Measurements from ENCODE around the gene SELENOK. TPM values are rescaled to one million over a fixed set of nuclear protein-coding genes. Genes with fewer than 3 reads are reported as not detected.

The SELENOK gene
- total RNA-seq, 1 donor from 2014 or later = 52.2 TPM

- DNase-seq (ENCODE audit: low spot score) = no peak
Observed at GRCh38 chr3:53884623-53885022, 7.0 kb downstream of the SELENOK start.

- DNase-seq (ENCODE audit: low spot score) = no peak
Observed at GRCh38 chr3:53883008-53883407, 8.7 kb downstream of the SELENOK start.

- DNase-seq (ENCODE audit: low spot score) = peak; percentile 80
Observed at GRCh38 chr3:53881691-53882593, 9.7 kb downstream of the SELENOK start, which contains the start of gene ACTR8. ACTR8 (minus strand) TSS chr3:53882152; CDS start chr3:53882101, 51 bp downstream.

GRCh38 chr3:53880396-53881345, 11.0 kb downstream of the SELENOK start:
- DNase-seq (ENCODE audit: low spot score) = no peak

GRCh38 chr3:53865732-53866499, 25.7 kb downstream of the SELENOK start:
- no peak for DNase-seq (ENCODE audit: low spot score)

DNA sequence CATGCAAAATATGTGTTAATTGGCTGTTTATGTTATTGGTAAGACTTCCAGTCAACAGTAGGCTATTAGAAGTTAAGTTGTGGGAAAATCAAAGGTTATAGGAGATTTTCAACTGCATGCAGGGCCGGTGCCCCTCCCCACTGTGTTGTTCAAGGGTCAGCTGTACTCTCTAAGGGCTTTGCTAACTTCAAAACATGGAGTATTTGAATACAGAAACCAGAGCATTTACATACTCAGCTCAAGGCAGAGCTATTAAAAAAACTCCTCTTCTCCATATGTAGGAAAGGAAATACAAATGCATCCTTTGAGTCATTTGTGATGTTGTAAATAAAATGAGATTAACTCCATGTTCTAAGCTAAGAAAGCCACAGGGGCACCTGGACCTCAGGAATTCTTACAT, 28.5 kb downstream of the SELENOK start:
- no peak for DNase-seq (ENCODE audit: low spot score)

DNA sequence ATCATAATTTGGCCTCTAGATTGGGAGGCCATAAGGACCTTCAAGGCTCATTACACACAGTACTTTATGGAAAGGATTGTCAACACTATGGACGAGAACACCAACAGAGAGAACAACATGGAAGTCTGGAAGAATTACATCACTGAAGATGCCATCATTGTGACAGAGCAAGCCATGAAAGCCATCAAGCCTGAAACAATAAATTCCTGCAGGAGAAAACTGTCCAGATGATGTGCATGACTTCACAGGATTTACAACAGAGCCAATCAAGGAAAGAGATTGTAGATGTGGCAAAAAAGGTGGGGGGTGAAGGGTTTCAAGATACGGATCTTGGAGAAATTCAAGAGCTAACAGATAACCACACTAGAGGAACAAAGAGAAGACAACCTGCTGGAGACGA, 29.4 kb downstream of the SELENOK start:
- no peak for DNase-seq (ENCODE audit: low spot score)

GRCh38 chr3:53860196-53860595, 31.5 kb downstream of the SELENOK start:
- no peak for DNase-seq (ENCODE audit: low spot score)

- no peak for DNase-seq (ENCODE audit: low spot score)
Observed at GRCh38 chr3:53859178-53859577, 32.5 kb downstream of the SELENOK start.

DNA sequence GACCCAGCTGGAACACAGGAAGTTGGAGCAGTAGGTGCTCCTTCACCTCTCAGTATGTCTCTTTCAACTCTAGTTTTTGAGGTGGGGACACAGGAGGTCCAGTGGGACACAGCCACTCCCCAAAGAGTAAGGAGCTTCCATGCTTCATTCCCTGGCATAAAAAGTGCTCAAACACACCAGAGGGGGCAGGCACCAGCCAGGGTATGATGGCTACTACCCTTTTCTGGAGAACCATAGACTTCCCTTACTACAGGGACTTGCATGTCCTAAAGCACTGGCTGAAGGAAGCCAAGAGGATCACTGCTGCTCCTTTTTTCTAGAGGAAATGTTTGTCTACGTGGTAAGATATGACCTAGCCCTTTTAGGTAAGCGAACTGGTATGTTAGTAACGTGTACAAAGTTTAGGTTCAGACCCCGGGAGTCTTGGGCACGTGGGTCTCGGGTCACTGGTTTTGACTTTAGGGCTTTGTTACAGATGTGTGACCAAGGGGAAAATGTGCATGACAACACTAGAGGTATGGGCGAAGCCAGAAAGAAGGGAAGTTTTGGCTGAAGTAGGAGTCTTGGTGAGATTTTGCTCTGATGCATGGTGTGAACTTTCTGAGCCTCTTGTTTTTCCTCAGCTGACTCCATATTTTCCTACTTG, 33.4 kb downstream of the SELENOK start:
- DNase-seq (ENCODE audit: low spot score) = no peak

DNA sequence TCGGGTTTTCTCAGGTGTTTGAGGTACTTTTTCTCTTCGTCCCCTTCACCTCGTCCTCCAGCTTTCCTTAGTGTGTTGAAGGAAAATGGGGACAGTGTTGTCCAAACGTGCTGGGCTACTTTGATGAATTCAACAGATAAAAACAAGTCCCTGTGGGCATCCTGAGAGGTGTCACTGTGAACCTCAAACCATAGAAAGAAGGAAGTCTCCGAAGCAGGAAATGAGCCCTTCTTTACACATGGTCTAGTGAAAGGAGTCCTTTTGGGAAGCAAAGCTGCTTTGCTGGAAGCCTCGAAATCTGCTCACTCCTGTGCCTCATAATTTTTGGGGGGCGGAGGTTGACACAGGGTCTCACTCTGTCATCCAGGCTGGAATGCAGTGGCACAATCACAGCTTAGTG, 34.7 kb downstream of the SELENOK start:
- DNase-seq (ENCODE audit: low spot score) = no peak

- DNase-seq (ENCODE audit: low spot score) = peak; percentile 57
Observed at GRCh38 chr3:53850895-53851294, 40.8 kb downstream of the SELENOK start.

- no peak for DNase-seq (ENCODE audit: low spot score)
Observed at GRCh38 chr3:53849916-53850315, 41.7 kb downstream of the SELENOK start.

- no peak for DNase-seq (ENCODE audit: low spot score)
Observed at GRCh38 chr3:53846851-53847155, 44.9 kb downstream of the SELENOK start.

DNA sequence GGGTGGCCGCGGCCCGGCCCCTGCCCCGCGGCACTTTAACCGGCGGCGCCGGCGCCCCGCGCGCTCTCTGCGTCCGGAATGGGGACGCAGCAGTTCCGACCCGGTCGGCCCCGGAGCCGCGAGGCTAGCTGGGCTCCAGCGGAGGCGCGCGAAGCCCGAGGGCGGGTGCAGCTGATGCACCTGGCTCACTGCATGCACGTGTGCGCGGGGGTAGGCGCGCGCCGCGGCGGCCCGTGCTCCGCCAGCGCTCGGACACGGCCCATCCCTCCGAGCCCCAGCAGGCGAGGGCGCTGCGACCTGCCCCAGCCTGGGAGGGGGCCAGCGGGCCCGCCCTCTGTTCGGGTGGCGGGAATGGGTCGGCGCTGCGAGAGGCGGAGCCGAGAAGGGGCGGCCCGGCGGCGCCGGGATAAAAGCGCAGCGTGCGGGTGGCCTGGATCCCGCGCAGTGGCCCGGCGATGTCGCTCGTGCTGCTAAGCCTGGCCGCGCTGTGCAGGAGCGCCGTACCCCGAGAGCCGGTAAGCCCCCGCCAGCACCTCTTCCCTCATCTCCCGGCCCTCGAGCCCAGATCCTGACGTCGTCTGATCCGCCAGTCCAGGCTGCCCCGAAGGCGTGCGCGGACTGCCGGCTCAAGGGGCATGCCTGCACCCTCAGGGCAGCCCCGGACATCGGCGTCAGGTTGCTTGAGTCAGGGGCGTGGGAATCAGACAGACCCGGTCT, 45.4 kb downstream of the SELENOK start, which contains the start of the genes CHDH and IL17RB:
CHDH (minus strand) TSS at position 286 of the 717 bp plus-strand sequence. CDS start 22,411 bp downstream, outside the sequence.
IL17RB (plus strand) TSS at position 435 of the 717 bp plus-strand sequence; CDS start at position 456, 21 bp downstream.
- peak; percentile 74 for DNase-seq (ENCODE audit: low spot score)

DNA sequence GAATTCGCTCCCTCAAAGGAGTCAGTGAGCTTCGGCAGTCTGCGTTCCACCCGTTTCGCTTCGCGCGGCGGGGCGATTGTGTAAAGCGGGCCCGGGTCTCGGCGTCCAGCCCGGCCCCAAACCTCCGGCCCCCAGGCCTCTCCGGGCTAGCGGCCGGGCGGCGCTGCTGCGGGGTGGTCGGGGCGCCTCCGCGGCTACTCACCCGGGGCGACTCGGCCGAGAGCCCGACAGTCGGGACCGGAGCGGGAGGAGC, 45.9 kb downstream of the SELENOK start:
- no peak for DNase-seq (ENCODE audit: low spot score)

GRCh38 chr3:53845103-53845880, 46.4 kb downstream of the SELENOK start:
- DNase-seq (ENCODE audit: low spot score) = peak; percentile 45

DNA sequence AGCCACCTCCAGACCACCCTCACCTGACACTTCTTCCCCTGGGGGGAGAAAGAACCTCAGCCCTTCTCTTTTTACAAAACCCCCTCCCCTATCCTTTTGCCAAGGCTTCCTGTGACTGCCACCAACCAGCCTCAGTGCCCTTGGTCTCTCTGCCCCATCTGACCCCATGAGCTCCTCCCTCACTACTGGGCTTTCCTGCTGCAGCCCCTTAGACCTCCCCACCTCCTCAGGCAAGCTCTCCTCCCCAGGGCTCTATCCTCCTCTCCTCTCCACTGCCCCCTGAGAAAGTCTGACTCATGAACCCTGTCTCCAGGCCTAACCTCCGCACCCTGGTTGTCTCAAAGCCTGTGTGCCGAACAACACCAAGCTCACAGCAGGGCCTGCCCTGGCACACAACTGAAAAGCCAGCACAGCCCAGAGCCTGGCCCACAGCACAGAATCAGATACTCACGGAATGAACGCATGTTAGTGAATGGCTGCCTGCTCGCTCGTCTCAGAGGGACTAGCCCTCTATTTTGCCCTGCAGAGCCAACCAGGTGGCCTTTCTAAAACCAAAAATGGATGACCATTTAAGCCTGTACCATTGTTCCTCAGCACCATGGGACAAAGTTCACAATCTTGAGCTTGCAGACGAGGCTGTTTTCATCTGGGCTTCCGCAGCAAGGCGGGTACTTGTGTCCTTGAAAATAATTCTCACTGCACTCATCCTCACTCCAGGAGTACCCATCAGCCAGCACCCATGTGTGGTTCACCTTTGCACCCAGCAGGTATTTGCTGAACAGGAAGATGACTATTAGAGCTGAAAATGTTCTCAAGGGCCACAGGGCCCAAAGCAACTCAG, 47.2 kb downstream of the SELENOK start:
- peak; percentile 60 for DNase-seq (ENCODE audit: low spot score)

Data from mucosa of gallbladder (tissue), 1 donor.